ENCODE data around the gene HEBP1.

GRCh38 chr12:13002301-13003097 lies 2.4 kb upstream of the HEBP1 start:
- no peak for TF ChIP-seq CTCF (IDR thresholded peaks at IDR 0.05; ENCODE audit: low read depth, low read length)
- TF ChIP-seq EZH2phosphoT487 (IDR thresholded peaks at IDR 0.05; ENCODE audit: low read depth), result no peak

Measured in OCI-LY3 (cell line).